Hindlimb muscle (tissue), 1 donor: ENCODE measurements around the gene PPEF2. TPM values are rescaled to one million over a fixed set of nuclear protein-coding genes. Genes with fewer than 3 reads are reported as not detected.

Experiments used
- DNase-seq: peaks from one replicate; pipeline ENCODE4 v3.0.0-alpha.2; 2013
- polyA plus RNA-seq: library from polyadenylated mRNA; unstranded; fragments of 120-200 nt; gene quantifications from one replicate; pipeline ENCODE4 v1.2.1, GENCODE V29; 2013; ENCODE audit not compliant: insufficient read length

Gene PPEF2
- polyA plus RNA-seq, 1 donor = 0.06 TPM

GRCh38 chr4:75830906-75831305 is 71.3 kb downstream of the PPEF2 start:
- DNase-seq = no peak

GRCh38 chr4:75823812-75824211 is 78.4 kb downstream of the PPEF2 start:
- no peak for DNase-seq

GRCh38 chr4:75822416-75822815 is 79.8 kb downstream of the PPEF2 start:
- DNase-seq = no peak

GRCh38 chr4:75821966-75822365 is 80.3 kb downstream of the PPEF2 start:
- DNase-seq = no peak

GRCh38 chr4:75821216-75821615 is 81.0 kb downstream of the PPEF2 start:
- DNase-seq = no peak

- DNase-seq = no peak
Observed at GRCh38 chr4:75820676-75821075, 81.6 kb downstream of the PPEF2 start.

GRCh38 chr4:75820197-75820596 is 82.1 kb downstream of the PPEF2 start:
- no peak for DNase-seq

GRCh38 chr4:75819121-75819520 is 83.1 kb downstream of the PPEF2 start:
- DNase-seq = no peak

GRCh38 chr4:75817901-75818300 is 84.4 kb downstream of the PPEF2 start:
- DNase-seq = no peak

Other genes with a start within 250 kb of the PPEF2 start
- gene G3BP2, start 229.0 kb downstream of the PPEF2 start, polyA plus RNA-seq = 103 TPM
- 173 TPM for gene USO1, start 177.9 kb downstream of the PPEF2 start, polyA plus RNA-seq
- 14.7 TPM for gene NAAA, start 38.6 kb upstream of the PPEF2 start, polyA plus RNA-seq
- gene SDAD1, start 88.5 kb upstream of the PPEF2 start, polyA plus RNA-seq = 26.7 TPM
- gene CXCL9, start 105.1 kb upstream of the PPEF2 start, polyA plus RNA-seq = 0.06 TPM
- 0.34 TPM for gene CXCL10, start 121.0 kb upstream of the PPEF2 start, polyA plus RNA-seq
- gene CXCL11, start 133.6 kb upstream of the PPEF2 start, polyA plus RNA-seq = not detected
- gene ART3, start 172.3 kb upstream of the PPEF2 start, polyA plus RNA-seq = 36.1 TPM
- 32.4 TPM for gene NUP54, start 245.9 kb upstream of the PPEF2 start, polyA plus RNA-seq